GM12878 (cell line): ENCODE results near the gene TRABD2B. TPM values are rescaled to one million over a fixed set of nuclear protein-coding genes. Genes with fewer than 3 reads are reported as not detected.

Experiments
- ATAC-seq: fragments of 200-7000 bp; cut with Tn5 transposase; 3 replicates; pipeline ENCODE4 v1.9.1; 2020; ENCODE audit warnings: mild to moderate bottlenecking, moderate library complexity
- BruUV-seq: library from RNA; stranded (reverse); fragments of 400-500 nt; replicated peaks from 2 replicates; lab custom pipeline; 2021; lab: Mats Ljungman, UMichigan
- CTCF ChIA-PET: fragments of 300-600 bp; sonication (Branson Sonifier 250); formaldehyde crosslinking; extraction: SDS; loops from one replicate; lab custom pipeline; 2021; ENCODE audit warnings: inconsistent platforms; lab: Yijun Ruan, JAX
- POLR2A ChIA-PET: fragments of 350-600 bp; formaldehyde crosslinking; extraction: SDS; loops from one replicate; lab custom pipeline; 2021; ENCODE audit warnings: inconsistent platforms; lab: Charles Lee
- RAD21 ChIA-PET: fragments of 300-600 bp; sonication (Branson Sonifier 250); formaldehyde crosslinking; loops from one replicate; lab custom pipeline; 2023; ENCODE audit warnings: antibody characterized with exemption; ENCODE audit not compliant: unreplicated experiment; lab: Charles Lee
- SMC1A ChIA-PET: fragments of 300-600 bp; sonication (Branson Sonifier 250); formaldehyde crosslinking; loops from one replicate; lab custom pipeline; 2023; ENCODE audit not compliant: unreplicated experiment, uncharacterized antibody; lab: Charles Lee
- DNase-seq: peaks from one replicate; pipeline ENCODE4 v3.0.0-alpha.2; 2011; ENCODE audit warnings: low read depth, low spot score
- FAIRE-seq: peaks from 3 replicates; lab custom pipeline; 2011; peaks lifted over from hg19 to GRCh38; lab: Jason Lieb, UNC
- H2AFZ ChIP-seq: 2 replicates; pipeline ENCODE4 v1.6.0; 2011; ENCODE audit warnings: low read depth, low read length, control low read depth; ENCODE audit not compliant: control insufficient read depth
- H3K27ac ChIP-seq: 2 replicates; pipeline ENCODE4 v1.5.1; 2011; ENCODE audit warnings: control low read depth; ENCODE audit not compliant: control insufficient read depth, insufficient read depth
- H3K27me3 ChIP-seq, 2 experiments: replicated peaks in 1 of 2; 2 replicates each; pipeline versions ENCODE4 v1.6.0 to v1.6.1; 2011; ENCODE audit warnings: low read length in 1 of 2; ENCODE audit not compliant: control insufficient read depth in 2 of 2, insufficient read depth in 2 of 2
- H3K36me3 ChIP-seq, 2 experiments: 2 replicates each; pipeline ENCODE4 v1.5.1; 2011; ENCODE audit warnings: low read length in 1 of 2; ENCODE audit not compliant: control insufficient read depth in 2 of 2, insufficient read depth in 2 of 2
- H3K4me1 ChIP-seq: 2 replicates; pipeline ENCODE4 v1.6.1; 2011; ENCODE audit warnings: mild to moderate bottlenecking, low read length, moderate library complexity, mixed read lengths; ENCODE audit not compliant: control insufficient read depth, insufficient read depth
- H3K4me2 ChIP-seq: 2 replicates; pipeline ENCODE4 v1.6.0; 2011; ENCODE audit warnings: control low read depth; ENCODE audit not compliant: control insufficient read depth, insufficient read depth
- H3K4me3 ChIP-seq: fragments of 200-600 bp; sonication (generic); 2 replicates; pipeline ENCODE4 v1.5.1; 2016
- H3K79me2 ChIP-seq: 2 replicates; pipeline ENCODE4 v1.6.0; 2011; ENCODE audit warnings: low read length; ENCODE audit not compliant: control insufficient read depth, insufficient read depth
- H3K9ac ChIP-seq: 2 replicates; pipeline ENCODE4 v1.8.0; 2011; ENCODE audit warnings: low read length, control low read depth, mixed read lengths; ENCODE audit not compliant: control insufficient read depth, insufficient read depth
- H3K9me3 ChIP-seq: replicated peaks from 3 replicates; pipeline ENCODE4 v1.5.1; 2011; ENCODE audit warnings: mild to moderate bottlenecking, low read length; ENCODE audit not compliant: control insufficient read depth, insufficient read depth
- H4K20me1 ChIP-seq: 2 replicates; pipeline ENCODE4 v1.6.0; 2011; ENCODE audit not compliant: control insufficient read depth, insufficient read depth
- CHD1 ChIP-seq: IDR thresholded peaks from 2 replicates; pipeline ENCODE4 v1.6.1; 2012; ENCODE audit warnings: low read depth, low read length, improper control_type of control experiment
- EZH2 ChIP-seq: IDR thresholded peaks from 2 replicates; pipeline ENCODE4 v1.6.1; 2012; ENCODE audit warnings: low read depth, mild to moderate bottlenecking, control low read depth, inconsistent platforms, low read length, borderline replicate concordance; ENCODE audit not compliant: control insufficient read depth
- IKZF2 ChIP-seq, 2 experiments: fragments of 450-650 bp; IDR thresholded peaks; 2 replicates each; pipeline ENCODE4 v1.6.1; 2017; ENCODE audit warnings: mild to moderate bottlenecking in 2 of 2, moderate library complexity in 2 of 2
- JUND ChIP-seq: IDR thresholded peaks from 2 replicates; pipeline ENCODE4 v1.6.1; 2012; ENCODE audit warnings: low read depth, mild to moderate bottlenecking, low read length, improper control_type of control experiment, moderate library complexity
- MTA2 ChIP-seq: fragments of 450-650 bp; IDR thresholded peaks from 2 replicates; pipeline ENCODE4 v1.6.1; 2016; ENCODE audit warnings: low read depth, mild to moderate bottlenecking, moderate library complexity
- NBN ChIP-seq: fragments of 450-650 bp; IDR thresholded peaks from 2 replicates; pipeline ENCODE4 v1.6.1; 2016
- NFYB ChIP-seq: IDR thresholded peaks from 2 replicates; pipeline ENCODE4 v1.6.1; 2011; ENCODE audit warnings: low read depth, mild to moderate bottlenecking, low read length, improper control_type of control experiment, moderate library complexity; ENCODE audit not compliant: insufficient read depth
- NRF1 ChIP-seq: conservative IDR thresholded peaks from 2 replicates; pipeline ENCODE4 v1.6.1; 2011; ENCODE audit warnings: mild to moderate bottlenecking, low read depth, low read length, improper control_type of control experiment
- RAD51 ChIP-seq: fragments of 450-650 bp; IDR thresholded peaks from 2 replicates; pipeline ENCODE4 v1.6.1; 2016; ENCODE audit warnings: moderate library complexity, mild to moderate bottlenecking, inconsistent platforms
- RB1 ChIP-seq: fragments of 450-650 bp; formaldehyde crosslinking; IDR thresholded peaks from 2 replicates; pipeline ENCODE4 v1.6.1; 2017; ENCODE audit warnings: mild to moderate bottlenecking, borderline replicate concordance
- RELB ChIP-seq: fragments of 450-650 bp; IDR thresholded peaks from 2 replicates; pipeline ENCODE4 v1.6.1; 2017; ENCODE audit warnings: low read depth, mild to moderate bottlenecking, moderate library complexity
- SREBF2 ChIP-seq: IDR thresholded peaks from 2 replicates; pipeline ENCODE4 v1.6.1; 2012; ENCODE audit warnings: mild to moderate bottlenecking, low read length
- TBL1XR1 ChIP-seq: IDR thresholded peaks from 2 replicates; pipeline ENCODE4 v1.6.1; 2012; ENCODE audit warnings: low read depth, low read length, improper control_type of control experiment
- ZZZ3 ChIP-seq: IDR thresholded peaks from 2 replicates; pipeline ENCODE4 v1.6.1; 2011; ENCODE audit warnings: low read depth; ENCODE audit not compliant: control insufficient read depth, insufficient read length
- WGBS: methylation state at CpG from one replicate; pipeline ENCODE4 v1.1.6; 2016; ENCODE audit warnings: low lambda C conversion rate; ENCODE audit not compliant: insufficient replicate concordance, insufficient coverage; ENCODE audit errors: missing lambda C conversion rate; 5-methylcytosine and 5-hydroxymethylcytosine counted together
- in situ Hi-C: fragments of 300-500 bp; cut with MboI; formaldehyde crosslinking; loops from 9 replicates; pipeline ENCODE4 v1.14.3; 2018; ENCODE audit warnings: mixed read lengths
- intact Hi-C: fragments of 100-400 bp; cut with micrococcal nuclease; formaldehyde crosslinking; loops from one replicate; pipeline ENCODE4 v1.14.2; 2022; ENCODE audit not compliant: unreplicated experiment
- polyA plus RNA-seq, 11 experiments: library from polyadenylated mRNA; depleted of rRNA in 4 of 11; unstranded in 6 of 11; stranded (reverse) in 5 of 11; fragments of >200 nt; fragmentation: Nextera tagmentation in 4 of 11; fragmentation: Illumina TruSeq in 1 of 11; extraction: Ambion mirVana in 4 of 11; extraction: Trizol in 1 of 11; gene quantifications; 1 replicate in 1 of 11; 2 replicates in 10 of 11; pipeline versions ENCODE4 v1.2.1 to v1.2.3, GENCODE V29; 2011 to 2016; ENCODE audit warnings: inconsistent platforms in 2 of 11, missing spikeins in 2 of 11, low read depth in 1 of 11
- total RNA-seq, 4 experiments: library from RNA; depleted of rRNA in 3 of 4; stranded (reverse); fragments of >200 nt in 3 of 4; fragmentation: Illumina TruSeq in 1 of 4; extraction: Trizol in 1 of 4; gene quantifications; 2 replicates each; pipeline versions ENCODE4 v1.2.1 to v1.2.3, GENCODE V29; 2013 to 2021
- TF ChIP-seq, protein P1 (sequence below): fragments of 450-650 bp; formaldehyde crosslinking; IDR thresholded peaks from 2 replicates; pipeline ENCODE4 v1.5.0; 2022; ENCODE audit warnings: mild to moderate bottlenecking, missing genetic modification characterization

Gene TRABD2B
- total and polyA plus RNA-seq, 10 of the 15 experiments (the other 5 are each of a cell fraction or from before 2014, with no cell fraction given) = not detected

GRCh38 chr1:47968556-47968888 is 28.7 kb downstream of the TRABD2B start (continued):
- TF ChIP-seq MTA2 (no peak), EZH2 (no peak), TBL1XR1 (no peak), JUND (no peak), ZZZ3 (no peak), RB1 (no peak)
- TF ChIP-seq, protein P1, sequence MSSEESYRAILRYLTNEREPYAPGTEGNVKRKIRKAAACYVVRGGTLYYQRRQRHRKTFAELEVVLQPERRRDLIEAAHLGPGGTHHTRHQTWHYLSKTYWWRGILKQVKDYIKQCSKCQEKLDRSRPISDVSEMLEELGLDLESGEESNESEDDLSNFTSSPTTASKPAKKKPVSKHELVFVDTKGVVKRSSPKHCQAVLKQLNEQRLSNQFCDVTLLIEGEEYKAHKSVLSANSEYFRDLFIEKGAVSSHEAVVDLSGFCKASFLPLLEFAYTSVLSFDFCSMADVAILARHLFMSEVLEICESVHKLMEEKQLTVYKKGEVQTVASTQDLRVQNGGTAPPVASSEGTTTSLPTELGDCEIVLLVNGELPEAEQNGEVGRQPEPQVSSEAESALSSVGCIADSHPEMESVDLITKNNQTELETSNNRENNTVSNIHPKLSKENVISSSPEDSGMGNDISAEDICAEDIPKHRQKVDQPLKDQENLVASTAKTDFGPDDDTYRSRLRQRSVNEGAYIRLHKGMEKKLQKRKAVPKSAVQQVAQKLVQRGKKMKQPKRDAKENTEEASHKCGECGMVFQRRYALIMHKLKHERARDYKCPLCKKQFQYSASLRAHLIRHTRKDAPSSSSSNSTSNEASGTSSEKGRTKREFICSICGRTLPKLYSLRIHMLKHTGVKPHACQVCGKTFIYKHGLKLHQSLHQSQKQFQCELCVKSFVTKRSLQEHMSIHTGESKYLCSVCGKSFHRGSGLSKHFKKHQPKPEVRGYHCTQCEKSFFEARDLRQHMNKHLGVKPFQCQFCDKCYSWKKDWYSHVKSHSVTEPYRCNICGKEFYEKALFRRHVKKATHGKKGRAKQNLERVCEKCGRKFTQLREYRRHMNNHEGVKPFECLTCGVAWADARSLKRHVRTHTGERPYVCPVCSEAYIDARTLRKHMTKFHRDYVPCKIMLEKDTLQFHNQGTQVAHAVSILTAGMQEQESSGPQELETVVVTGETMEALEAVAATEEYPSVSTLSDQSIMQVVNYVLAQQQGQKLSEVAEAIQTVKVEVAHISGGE (CRISPR knock-in tag) = no peak

GRCh38 chr1:47967864-47968555 is 29.2 kb downstream of the TRABD2B start:
- 19% methylated on average over 7 of the region's 7 CpGs for WGBS
- FAIRE-seq (no peak), DNase-seq (no peak), ATAC-seq (no peak)
- CTCF ChIA-PET = interaction anchor here (1.3 to 1.4 kb wide), 2 partner anchors 16 to 30 kb away, joined by 3 read pairs; no protein-coding TSS in a partner anchor
- BruUV-seq = no TSS peak
- Histone ChIP-seq H3K4me3 (no peak overlapping the region), H3K9ac (no peak overlapping the region), H3K9me3 (no peaks in the 10 kb centered on the region), H2AFZ (no peak overlapping the region), H3K4me1 (no peaks in the 10 kb centered on the region), H3K27me3 (no peaks in the 10 kb centered on the region), H4K20me1 (no peaks in the 10 kb centered on the region), H3K27ac (no peak overlapping the region), H3K4me2 (no peak overlapping the region), H3K36me3 (no peaks in the 10 kb centered on the region), H3K79me2 (no peaks in the 10 kb centered on the region)
- intact Hi-C loops (no loop called here), in situ Hi-C loops (no loop called here)
- SMC1A ChIA-PET = interaction anchor here (0.6 kb wide), 1 partner anchor 24 kb away, joined by 3 read pairs; no protein-coding TSS in a partner anchor
- POLR2A ChIA-PET = no interaction called here
- RAD21 ChIA-PET = no interaction called here
- no peak for TF ChIP-seq RAD51
- no peak for TF ChIP-seq SREBF2
- TF ChIP-seq NRF1 = no peak
- no peak for TF ChIP-seq JUND
- no peak for TF ChIP-seq IKZF2 (IDR thresholded peaks at IDR 0.05)
- no peak for TF ChIP-seq CHD1
- no peak for TF ChIP-seq RELB
- TF ChIP-seq NBN = no peak
- TF ChIP-seq NFYB = no peak
